SK-N-SH treated with all-trans-retinoic acid at 6 μM for 48 hours (cell line): Measurements from ENCODE around the gene UCMA.

ENCODE experiments used
- CREB5 ChIP-seq: fragments of 250-450 bp; sonication (Bioruptor Pico); IDR thresholded peaks from 2 replicates; pipeline ENCODE4 v1.5.1; 2020; ENCODE audit warnings: low read depth, mild to moderate bottlenecking, moderate library complexity
- GLIS3 ChIP-seq: fragments of 250-450 bp; sonication (Bioruptor Pico); IDR thresholded peaks from 2 replicates; pipeline ENCODE4 v1.5.0; 2020; ENCODE audit warnings: mild to moderate bottlenecking, moderate library complexity
- PPARA ChIP-seq: fragments of 250-450 bp; sonication (Bioruptor Pico); IDR thresholded peaks from 2 replicates; pipeline ENCODE4 v1.5.0; 2020; ENCODE audit warnings: mild to moderate bottlenecking, borderline replicate concordance
- RARB ChIP-seq: fragments of 250-450 bp; sonication (Bioruptor Pico); IDR thresholded peaks from 2 replicates; pipeline ENCODE4 v1.8.0; 2021; ENCODE audit warnings: mild to moderate bottlenecking, moderate library complexity
- TSHZ2 ChIP-seq: fragments of 250-450 bp; sonication (Bioruptor Pico); IDR thresholded peaks from 2 replicates; pipeline ENCODE4 v1.5.0; 2020; ENCODE audit warnings: mild to moderate bottlenecking, moderate library complexity
- ZFP3 ChIP-seq: fragments of 250-450 bp; sonication (Bioruptor Pico); IDR thresholded peaks from 2 replicates; pipeline ENCODE4 v1.5.0; 2020; ENCODE audit warnings: mild to moderate bottlenecking, moderate library complexity
- ZFP30 ChIP-seq: fragments of 450-650 bp; formaldehyde crosslinking; IDR thresholded peaks from 2 replicates; pipeline ENCODE4 v1.5.0; 2022; ENCODE audit warnings: mild to moderate bottlenecking, moderate library complexity
- ZNF565 ChIP-seq: fragments of 450-650 bp; formaldehyde crosslinking; conservative IDR thresholded peaks from 2 replicates; pipeline ENCODE4 v1.5.0; 2020; ENCODE audit warnings: low read depth, mild to moderate bottlenecking, moderate library complexity
- ZNF70 ChIP-seq: fragments of 450-650 bp; formaldehyde crosslinking; IDR thresholded peaks from 2 replicates; pipeline ENCODE4 v1.5.0; 2020; ENCODE audit warnings: mild to moderate bottlenecking, moderate library complexity
- ZNF8 ChIP-seq: fragments of 450-650 bp; formaldehyde crosslinking; IDR thresholded peaks from 2 replicates; pipeline ENCODE4 v1.5.0; 2020; ENCODE audit warnings: mild to moderate bottlenecking, moderate library complexity

GRCh38 chr10:13225601-13226000 is 8.6 kb downstream of the UCMA start:
- no peak for TF ChIP-seq CREB5 (CRISPR knock-in tag)
- TF ChIP-seq ZFP3: no peak
- TF ChIP-seq ZFP30 (CRISPR knock-in tag): no peak
- TF ChIP-seq ZNF565 (CRISPR knock-in tag): no peak
- no peak for TF ChIP-seq ZNF8 (CRISPR knock-in tag)
- TF ChIP-seq GLIS3 (CRISPR knock-in tag): no peak
- TF ChIP-seq TSHZ2 (CRISPR knock-in tag): no peak
- TF ChIP-seq PPARA: no peak
- TF ChIP-seq ZNF70 (CRISPR knock-in tag): no peak
- no peak for TF ChIP-seq RARB (CRISPR knock-in tag)
